SW480 (cell line): ENCODE measurements around the gene ZNF792.
"Not testable (repeated sequence)": the region's sequence is repeated elsewhere in the genome, so short reads cannot be mapped to it uniquely, and the experiment has no call there.

Experiments used
- DNase-seq: peaks from one replicate; pipeline ENCODE4 v3.0.0-alpha.2; 2016; ENCODE audit warnings: low spot score

ZNF792 gene

GRCh38 chr19:34970185-34970780 is 6.3 kb upstream of the ZNF792 start:
- not testable (repeated sequence) for DNase-seq

GRCh38 chr19:34969721-34970120 is 5.7 kb upstream of the ZNF792 start:
- DNase-seq, result no peak

- no peak for DNase-seq
Measured at GRCh38 chr19:34967551-34967950, 3.5 kb upstream of the ZNF792 start.

GRCh38 chr19:34965505-34965904 is 1.5 kb upstream of the ZNF792 start:
- DNase-seq, result not testable (repeated sequence)

- no peak for DNase-seq
Measured at GRCh38 chr19:34964598-34964997, 569 bp upstream of the ZNF792 start.

GRCh38 chr19:34962687-34963572 is 1.1 kb downstream of the ZNF792 start:
- no peak for DNase-seq

GRCh38 chr19:34961775-34962686 is 2.0 kb downstream of the ZNF792 start:
- no peak for DNase-seq

- peak; percentile 26 for DNase-seq
Measured at GRCh38 chr19:34960940-34961679, 2.9 kb downstream of the ZNF792 start.

- DNase-seq, result peak; percentile 99
Measured at GRCh38 chr19:34960103-34960805, 3.8 kb downstream of the ZNF792 start.

GRCh38 chr19:34959021-34959420 is 5.0 kb downstream of the ZNF792 start:
- no peak for DNase-seq

GRCh38 chr19:34957830-34958751 is 5.9 kb downstream of the ZNF792 start:
- DNase-seq, result no peak

- DNase-seq, result no peak
Measured at GRCh38 chr19:34953092-34953491, 10.9 kb downstream of the ZNF792 start.

- no peak for DNase-seq
Measured at GRCh38 chr19:34943861-34944573, 20.0 kb downstream of the ZNF792 start.

- no peak for DNase-seq
Measured at GRCh38 chr19:34938886-34939285, 25.1 kb downstream of the ZNF792 start.

- no peak for DNase-seq
Measured at GRCh38 chr19:34936184-34936583, 27.8 kb downstream of the ZNF792 start.

GRCh38 chr19:34932494-34932893 is 31.5 kb downstream of the ZNF792 start:
- DNase-seq, result no peak

GRCh38 chr19:34926685-34927375 is 37.2 kb downstream of the ZNF792 start, which contains the start of gene ZNF30:
Gene ZNF30, plus strand, starts transcription at chr19:34926903. Its CDS starts 3,045 bp downstream, at chr19:34929948.
- peak; percentile 95 for DNase-seq

- no peak for DNase-seq
Measured at GRCh38 chr19:34926361-34926684, 37.7 kb downstream of the ZNF792 start.
